Measurements from ENCODE around the gene BIK. TPM values are rescaled to one million over a fixed set of nuclear protein-coding genes. Genes with fewer than 3 reads are reported as not detected.
"Not testable (repeated sequence)": the region's sequence is repeated elsewhere in the genome, so short reads cannot be mapped to it uniquely, and the experiment has no call there.

Gene BIK
- total RNA-seq, 1 donor from 2014 or later = 2.5 TPM

DNA sequence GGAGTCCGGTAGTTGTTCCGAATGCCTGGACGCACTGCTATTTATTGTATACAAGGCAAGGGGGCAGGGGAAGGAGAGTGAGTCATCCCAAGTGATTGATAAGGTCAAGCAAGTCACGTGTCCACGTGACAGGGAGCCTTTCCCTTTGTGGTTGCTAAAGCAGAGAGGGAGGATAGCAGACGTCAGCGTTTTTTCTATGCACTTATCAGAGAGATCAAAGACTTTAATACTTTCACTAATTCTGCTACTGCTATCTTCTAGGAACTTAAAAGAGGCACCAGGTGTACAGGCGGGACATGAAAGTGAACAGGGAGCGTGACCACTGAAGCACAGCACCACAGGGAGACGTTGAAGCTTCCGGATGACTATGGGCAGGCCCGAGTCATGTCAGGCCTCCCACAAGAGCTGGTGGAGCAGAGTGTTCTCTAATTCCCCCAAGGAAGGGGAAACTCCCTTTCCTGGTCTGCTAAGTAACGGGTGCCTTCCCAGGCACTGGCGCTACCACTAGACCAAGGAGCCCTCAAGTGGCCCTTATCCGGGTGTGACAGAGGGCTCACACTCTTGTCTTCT, 6.4 kb upstream of the BIK start:
- DNase-seq (ENCODE audit: extremely low read depth, low read depth, low spot score) = not testable (repeated sequence)

DNA sequence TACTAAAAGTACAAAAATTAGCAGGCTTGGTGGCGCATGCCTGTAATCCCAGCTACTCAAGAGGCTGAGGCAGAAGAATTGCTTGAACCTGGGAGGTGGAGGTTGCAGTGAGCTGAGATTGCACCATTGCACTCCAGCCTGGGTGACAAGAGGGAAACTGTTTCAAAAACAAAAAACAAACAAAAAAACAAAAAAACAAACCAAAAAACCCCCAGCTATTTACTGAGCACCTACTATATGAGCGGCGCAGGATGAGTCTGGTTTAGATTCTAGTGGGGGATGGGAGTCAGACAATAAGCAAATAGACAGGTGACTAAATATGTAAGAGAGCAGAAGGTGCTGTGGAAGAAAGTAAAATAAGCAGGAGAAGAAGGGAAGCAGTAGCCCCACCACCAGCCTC, 5.6 kb upstream of the BIK start:
- not testable (repeated sequence) for DNase-seq (ENCODE audit: extremely low read depth, low read depth, low spot score)

DNA sequence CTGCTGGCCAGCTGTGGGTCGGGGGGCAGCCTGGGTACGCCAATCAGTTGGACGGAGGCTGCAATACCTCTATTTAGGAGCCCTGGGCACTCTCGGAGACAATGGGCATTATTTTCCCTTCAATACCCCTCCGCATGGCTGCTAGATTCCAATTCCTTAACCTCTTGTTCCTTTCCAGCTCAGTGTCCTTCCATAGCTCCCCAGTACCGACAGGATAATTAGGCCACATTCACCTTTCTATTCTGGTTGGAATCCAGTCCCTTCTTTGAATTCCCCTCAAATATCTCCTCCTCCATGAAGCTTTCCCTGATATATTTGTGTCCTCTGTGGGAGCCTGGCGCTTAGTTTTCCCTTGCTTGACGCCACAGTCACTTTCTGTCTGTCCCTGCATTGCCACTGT, 4.2 kb upstream of the BIK start:
- DNase-seq (ENCODE audit: extremely low read depth, low read depth, low spot score) = no peak

DNA sequence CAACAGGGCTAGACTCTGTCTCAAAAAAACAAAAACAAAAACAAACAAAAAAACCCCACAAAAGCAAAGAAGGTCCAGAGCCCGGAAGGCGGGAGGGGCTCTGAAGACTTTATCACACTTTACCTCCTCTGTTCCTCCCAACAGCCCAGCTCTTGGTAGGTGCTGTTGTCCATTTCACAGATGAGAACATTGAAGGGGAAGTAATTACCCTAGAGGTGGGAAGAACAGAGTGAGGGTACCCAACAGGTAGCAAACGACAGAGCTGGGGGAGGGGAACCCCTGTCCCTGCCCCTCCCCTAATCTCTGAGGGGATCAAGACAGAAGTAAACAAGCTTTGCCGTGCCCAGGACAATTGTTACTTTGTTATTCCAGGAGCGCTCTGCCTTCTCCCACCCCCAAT, 1.0 kb upstream of the BIK start:
- DNase-seq (ENCODE audit: extremely low read depth, low read depth, low spot score) = no peak

DNA sequence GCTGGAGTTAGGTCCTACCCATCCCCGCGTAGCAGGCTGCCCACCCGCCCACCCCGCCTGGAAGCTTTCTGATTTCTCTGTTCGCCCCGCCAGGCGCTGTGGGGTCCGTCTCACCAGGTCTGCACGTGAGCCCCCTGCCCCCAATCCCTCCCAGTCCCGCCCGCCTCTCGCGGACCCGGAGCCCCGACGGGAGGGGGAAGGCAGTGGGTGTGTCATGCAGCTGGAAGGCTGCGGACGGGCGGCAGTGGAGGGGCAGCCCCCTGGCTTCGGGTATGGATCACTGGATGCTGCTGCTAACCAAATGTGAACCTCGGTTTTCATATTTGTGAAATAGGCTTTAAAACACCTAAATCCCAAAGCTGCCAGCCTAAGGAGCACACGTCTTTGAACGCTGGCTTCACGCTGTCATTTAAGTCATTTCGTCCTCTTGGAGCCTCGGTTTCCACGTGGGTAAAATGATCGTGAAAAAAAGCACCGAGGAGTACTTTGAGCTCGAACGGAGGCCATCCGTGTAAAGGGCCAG, 568 bp upstream of the BIK start:
- no peak for DNase-seq (ENCODE audit: extremely low read depth, low read depth, low spot score)

DNA sequence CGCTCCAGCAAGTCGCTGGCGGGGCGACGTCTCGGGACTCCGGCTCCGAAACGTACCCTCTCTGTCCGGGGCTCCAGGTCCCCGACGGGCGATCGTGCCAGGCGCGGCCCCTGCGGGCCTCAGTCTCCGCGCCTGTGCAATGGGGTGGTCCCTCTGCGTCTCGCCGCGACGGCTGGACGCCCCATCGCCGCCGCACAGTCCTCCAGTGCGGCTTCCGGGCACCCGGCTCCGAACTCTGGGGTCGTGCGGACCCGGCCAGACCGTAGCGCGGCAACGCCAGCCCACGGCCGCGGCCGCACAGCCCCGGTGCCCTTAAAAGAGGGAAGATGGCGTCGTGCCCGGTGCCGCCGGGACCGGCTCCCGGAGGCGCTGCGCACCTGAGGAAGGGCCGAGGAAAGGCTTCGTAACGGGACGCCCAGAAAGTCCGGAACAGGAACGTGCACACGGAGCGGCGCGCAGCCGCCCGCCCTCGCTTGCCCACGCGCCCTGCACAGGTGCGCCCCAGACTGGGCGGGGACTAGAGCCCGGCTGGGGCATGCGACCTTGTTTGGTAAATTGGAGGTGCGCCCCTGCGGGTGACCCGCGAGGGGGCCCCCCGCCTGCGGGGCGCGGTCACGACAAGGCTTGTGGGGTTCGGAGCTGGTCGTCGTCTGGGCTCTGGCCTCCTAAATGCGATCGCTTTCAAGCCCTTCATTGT, 525 bp downstream of the BIK start:
- no peak for DNase-seq (ENCODE audit: extremely low read depth, low read depth, low spot score)

DNA sequence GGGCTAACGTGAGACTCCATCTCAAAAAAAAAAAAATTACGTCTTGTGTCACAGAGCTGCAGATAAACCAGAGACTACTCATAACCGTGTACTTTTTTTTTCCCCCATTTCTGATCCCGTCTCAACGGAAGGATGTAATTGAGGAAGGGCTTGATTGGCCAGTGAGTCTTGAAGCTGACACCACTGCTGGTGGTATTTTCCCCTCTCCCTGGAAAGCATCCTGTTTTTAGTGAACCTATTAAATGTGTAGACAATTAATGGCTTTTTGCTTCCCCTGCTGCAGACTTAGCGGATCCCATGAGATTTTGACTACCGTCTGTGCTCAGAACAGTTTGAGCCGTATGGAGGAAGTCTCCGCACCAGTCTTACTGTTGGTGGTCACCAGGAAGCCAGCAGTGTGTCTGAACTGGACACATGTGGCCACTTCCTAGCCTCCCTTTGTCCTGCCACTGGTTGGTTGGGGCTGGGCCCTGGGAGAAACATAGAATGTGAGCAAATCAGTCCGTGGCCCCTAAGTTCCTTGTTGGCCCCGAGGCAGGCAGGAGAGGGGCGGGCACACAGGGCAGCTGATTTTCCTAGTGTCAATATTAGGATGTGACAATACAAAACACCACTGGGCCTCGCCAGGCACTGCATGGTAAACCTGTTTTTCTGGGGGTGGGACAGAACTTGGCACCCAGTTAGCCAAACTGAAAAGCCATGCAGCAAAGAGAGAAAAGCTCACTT, 3.1 kb downstream of the BIK start:
- no peak for DNase-seq (ENCODE audit: extremely low read depth, low read depth, low spot score)

DNA sequence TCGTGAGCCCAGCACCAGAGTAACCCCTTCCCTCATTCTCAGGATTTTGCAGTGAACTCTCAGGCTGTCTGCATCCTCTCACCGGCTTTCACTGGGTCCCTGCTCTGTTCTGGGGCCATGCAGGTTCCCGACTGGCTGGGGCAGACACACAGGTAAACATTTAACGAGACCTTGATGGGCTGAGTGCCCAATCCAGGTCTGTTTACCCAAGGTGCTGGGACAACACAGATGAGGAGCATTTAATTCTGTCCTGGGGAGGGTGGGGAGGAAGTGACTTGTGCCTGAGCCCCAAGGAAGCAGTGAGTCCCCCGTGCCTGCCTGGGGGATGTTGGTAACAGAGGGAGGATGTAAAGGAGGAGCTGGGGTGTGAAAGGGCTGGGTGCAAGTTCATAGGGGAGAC, 4.4 kb downstream of the BIK start:
- no peak for DNase-seq (ENCODE audit: extremely low read depth, low read depth, low spot score)

DNA sequence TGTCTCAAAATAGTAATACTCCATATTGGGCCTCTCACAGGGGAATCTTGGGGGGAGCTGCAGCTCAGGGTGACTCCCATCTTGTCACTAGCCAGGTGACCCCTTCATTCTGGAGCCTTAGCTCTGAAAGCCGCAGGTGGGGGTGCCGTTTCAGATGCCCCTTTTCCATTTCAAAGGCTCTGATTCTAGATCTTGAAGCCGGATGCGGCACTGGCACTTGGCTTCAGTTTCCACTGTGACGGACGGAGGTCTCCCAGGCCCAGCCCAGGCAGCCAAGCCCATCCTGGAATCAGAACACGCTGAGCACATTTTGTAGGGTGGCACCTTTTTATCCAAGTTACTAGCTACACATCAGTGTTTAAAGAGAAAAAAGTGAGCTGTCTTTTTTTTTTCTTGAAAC, 6.4 kb downstream of the BIK start:
- no peak for DNase-seq (ENCODE audit: extremely low read depth, low read depth, low spot score)

DNA sequence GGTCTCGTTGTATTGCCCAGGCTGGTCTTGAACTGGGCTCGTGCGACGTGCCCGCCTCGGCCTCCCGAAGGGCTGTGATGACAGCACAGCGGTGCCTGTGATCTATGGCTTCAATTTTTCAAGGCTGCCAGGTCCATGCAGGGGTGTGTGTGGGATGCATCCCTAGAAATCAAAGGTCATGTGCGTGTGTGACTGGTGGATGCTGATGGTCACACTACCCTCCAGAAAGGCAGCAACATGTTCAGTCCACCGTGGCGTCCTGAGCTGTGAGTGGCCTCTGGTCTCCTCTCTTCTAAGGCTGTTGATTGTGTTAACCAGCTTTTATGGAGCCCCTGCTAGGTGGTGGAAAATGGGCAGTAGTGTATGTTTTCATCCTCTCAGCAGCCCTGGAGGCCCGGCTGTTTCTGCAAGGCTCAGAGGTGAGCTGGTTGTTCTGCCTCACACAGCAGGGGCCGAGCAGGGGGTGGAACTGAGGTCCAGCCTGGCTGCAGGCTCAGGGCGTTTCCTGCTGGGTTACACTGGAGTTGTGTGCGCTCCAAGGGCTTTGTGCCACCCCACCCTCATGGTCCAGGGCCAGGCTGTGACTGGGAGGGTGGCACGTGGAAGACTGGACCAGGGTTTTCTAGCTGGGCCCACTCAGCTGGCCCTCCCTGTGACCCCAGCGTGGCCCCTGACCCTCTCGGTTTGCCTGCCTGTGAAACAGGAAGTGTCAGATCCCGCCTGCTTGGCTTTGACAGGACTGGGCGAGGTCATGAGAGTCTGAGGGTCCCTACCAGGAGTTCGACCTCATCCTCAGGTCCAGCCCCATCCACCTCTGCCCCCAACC, 7.7 kb downstream of the BIK start:
- no peak for DNase-seq (ENCODE audit: extremely low read depth, low read depth, low spot score)

DNA sequence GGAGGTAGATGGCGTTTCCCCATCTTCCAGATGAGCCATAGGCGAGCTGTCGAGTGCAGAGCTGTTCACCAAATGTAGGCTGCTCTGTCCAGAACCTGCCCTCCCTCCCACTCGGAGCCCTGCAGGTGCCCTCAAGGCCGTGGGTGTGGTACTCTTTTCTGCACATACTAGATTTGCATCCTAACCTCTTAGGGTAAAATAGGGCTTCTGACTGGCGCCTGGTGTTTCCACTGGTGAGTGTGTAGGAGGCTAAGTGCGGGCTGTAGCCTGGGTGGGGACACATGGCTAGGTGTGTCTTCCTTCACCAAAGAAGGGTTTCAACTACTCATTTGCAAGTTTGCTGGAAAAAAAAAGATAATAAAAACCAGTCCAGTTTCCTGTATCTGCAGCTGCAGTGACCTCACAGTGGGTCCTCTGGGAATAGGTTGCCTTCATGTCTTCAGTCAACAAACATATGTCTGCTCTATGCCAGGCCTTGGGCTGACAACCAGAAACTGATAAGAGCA, 8.5 kb downstream of the BIK start:
- DNase-seq (ENCODE audit: extremely low read depth, low read depth, low spot score) = no peak

DNA sequence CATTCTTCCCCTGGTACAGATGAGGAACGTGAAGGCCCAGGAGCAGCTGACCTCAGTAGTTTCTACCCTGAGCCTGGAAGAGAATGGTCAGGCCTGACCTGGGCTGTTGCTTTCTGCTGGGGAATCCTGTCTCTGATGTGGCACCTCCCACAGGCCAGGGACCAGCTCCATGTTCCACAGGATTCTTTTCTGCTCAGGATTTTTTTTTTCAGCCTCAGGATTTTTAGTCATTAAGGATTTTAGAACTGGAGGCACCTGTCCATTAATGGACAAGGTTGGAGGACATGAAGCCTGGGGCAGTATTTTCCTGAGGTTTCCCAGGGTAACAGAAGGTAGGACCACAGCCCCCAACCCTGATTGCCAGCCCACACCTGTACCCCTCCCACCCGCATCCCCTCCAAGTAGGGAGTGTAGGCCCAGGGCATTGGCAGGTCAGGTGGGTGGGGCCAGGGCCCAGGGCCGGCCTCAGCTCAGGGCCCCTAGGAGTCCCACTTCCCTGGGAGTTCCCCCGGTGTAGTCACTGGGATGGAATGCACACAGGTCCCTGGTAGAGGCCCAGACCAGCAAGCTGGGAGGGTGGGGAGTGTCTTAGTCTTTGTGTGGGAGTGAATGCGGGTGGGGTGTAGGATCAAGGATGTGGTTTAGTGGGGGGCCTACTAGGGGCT, 16.1 kb downstream of the BIK start:
- no peak for DNase-seq (ENCODE audit: extremely low read depth, low read depth, low spot score)

DNA sequence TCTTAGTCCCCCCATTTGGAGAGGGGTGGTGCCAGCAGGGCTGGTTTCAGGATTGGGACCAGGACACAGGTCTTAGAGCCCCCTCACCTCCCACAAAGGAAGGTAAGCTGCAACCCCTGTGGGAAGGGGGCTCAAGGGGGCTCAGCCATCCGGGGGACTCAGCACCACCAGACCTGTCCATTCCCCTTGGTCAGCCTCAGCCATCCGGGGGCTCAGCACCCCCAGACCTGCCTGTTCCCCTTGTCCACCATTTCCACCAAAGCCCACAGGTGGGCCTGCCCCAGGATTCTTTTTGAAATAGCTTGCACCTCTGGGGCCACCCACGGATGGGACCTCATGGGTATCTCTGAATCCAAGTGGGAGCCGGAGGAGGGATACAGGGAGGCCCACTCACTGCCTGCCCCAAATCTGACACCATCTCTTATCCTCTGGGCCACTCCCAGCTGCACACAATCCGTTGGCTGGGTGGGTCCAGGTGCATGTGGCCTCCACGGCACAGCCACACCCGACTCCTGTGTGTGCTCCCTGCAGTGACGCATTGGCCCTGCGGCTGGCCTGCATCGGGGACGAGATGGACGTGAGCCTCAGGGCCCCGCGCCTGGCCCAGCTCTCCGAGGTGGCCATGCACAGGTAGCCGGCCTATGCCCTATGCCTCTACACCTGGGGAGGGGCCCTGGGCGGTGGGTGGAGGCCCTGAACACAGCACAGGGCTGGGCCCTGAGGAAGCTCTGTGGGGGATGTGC, 16.8 kb downstream of the BIK start:
- DNase-seq (ENCODE audit: extremely low read depth, low read depth, low spot score) = no peak

DNA sequence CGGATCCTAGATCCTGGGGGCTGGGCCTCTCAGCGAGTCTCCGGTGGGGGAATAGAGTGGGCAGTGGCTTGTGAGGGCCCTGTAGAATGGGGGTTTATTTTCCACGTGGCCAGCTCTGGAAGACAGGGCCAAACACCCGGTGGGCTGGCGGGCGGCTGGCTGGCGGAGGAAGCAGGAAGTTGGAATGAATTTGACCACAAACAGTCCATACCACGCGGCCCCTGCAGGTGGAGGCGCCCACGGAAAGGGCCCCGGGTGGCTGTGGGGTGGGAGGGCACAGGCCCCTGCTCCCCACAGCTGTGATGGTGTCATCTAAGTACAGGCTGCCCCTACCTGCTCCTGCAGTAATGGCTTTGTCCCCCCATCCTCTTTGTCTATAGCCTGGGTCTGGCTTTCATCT, 17.6 kb downstream of the BIK start:
- DNase-seq (ENCODE audit: extremely low read depth, low read depth, low spot score) = no peak

DNA sequence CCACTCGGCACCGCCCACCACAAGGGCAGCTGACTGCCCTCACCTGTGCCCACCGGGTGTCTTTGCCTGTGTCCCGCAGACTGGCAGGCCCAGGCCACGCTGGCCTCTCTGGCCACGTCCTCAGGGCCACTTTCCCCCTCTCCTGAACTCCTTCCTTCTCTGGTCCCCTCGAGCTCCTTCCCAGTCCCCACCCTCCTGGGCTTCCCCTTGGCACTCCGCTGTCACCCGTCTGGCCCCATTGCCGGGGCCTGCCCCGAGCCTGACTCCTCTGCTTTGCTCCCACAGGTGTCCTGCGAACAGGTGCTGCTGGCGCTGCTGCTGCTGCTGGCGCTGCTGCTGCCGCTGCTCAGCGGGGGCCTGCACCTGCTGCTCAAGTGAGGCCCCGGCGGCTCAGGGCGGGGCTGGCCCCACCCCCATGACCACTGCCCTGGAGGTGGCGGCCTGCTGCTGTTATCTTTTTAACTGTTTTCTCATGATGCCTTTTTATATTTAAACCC, 18.4 kb downstream of the BIK start:
- no peak for DNase-seq (ENCODE audit: extremely low read depth, low read depth, low spot score)

DNA sequence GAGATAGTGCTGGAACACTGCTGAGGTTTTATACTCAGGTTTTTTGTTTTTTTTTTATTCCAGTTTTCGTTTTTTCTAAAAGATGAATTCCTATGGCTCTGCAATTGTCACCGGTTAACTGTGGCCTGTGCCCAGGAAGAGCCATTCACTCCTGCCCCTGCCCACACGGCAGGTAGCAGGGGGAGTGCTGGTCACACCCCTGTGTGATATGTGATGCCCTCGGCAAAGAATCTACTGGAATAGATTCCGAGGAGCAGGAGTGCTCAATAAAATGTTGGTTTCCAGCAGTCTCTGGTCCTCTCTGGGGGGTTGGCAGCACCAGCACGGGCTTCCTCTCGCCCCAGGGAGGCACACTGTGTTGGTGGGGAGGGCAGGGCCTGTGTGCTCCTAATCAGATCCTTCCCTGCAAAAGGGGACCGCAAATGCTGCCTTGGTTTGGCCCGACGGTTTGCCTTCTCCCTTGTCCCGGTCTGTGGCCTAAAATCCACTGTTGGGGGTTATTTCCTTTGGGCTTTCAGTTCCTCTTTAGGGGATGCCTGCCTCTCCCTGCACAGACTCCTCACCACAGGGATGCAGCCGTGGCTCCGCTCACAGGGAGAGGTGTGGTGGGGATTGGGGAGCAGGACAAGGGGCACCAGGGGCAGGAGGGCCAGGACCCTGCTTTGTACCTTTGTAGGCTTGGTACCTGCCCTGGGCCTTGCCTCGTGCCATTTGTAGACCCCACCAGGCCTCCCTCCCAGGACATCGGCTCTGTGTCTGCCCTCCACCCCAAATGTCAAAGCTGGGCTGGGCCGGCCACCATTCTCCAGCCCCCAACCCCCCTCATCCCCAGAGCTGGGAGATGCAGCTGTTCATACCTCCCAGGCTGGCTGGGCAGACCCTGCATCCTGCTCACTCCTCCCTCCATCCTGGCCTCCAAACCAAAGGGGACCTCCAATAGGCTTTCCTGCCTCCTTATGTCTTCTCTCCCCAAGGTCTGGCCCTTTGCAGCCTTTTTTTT, 19.2 kb downstream of the BIK start:
- no peak for DNase-seq (ENCODE audit: extremely low read depth, low read depth, low spot score)

DNA sequence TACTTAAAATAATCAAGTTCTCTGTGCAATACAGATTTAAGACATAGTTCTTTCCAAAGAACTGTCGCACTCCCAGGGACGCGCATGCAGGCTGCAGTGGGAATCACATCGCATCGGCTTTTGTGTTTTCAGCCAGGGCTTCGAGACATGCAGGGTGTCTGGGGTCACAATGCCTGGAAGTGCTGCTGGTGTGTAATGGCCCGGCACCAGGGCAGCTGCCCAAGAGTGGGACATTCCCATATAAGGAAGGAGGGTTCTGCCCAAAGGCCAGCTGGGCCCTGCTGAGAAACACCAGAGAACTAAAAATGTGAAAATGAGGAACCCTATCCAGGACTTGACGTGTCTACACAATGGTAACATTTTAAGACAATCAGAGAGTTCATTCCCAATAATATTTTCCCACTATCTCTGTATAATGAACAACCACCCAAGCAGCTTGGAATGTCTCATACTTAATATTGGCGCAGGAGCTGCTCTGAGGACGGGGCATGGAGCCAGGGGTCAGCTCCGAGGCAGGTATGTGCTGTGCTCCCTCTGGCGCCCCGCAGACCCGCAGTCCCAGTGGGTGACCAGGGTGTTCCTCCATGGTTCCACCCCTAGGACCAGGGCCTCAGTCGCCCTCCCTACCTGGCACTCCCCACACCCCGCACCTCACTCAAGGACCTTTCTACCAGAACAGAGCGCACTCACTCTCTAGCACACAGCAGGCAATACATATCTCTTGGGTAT, 21.4 kb downstream of the BIK start:
- no peak for DNase-seq (ENCODE audit: extremely low read depth, low read depth, low spot score)

DNA sequence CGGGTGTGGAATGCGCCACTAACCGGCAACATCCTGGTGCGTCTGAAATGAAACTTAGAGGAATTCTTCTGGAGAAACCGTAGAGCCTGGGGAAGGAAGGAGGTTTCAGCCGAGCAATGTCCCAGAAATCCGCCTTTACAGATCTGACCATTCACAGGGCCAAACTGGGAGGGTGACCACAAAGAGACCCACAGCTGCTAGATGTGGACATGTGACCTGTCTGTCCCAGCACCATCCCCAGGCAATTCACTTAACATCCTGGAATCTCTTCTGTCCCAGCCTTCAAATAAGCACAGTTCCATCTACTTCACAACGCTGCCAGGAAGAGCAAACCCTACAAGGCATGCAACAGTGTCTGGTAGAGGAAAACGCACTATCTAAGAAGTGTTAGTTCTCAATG, 22.9 kb downstream of the BIK start:
- DNase-seq (ENCODE audit: extremely low read depth, low read depth, low spot score) = no peak

All from glomerular endothelial cell (primary cell).